Right renal pelvis (tissue), 4 donors: Measurements from ENCODE around the gene PLEKHG2. TPM values are rescaled to one million over a fixed set of nuclear protein-coding genes. Genes with fewer than 3 reads are reported as not detected.

Source experiments
- DNase-seq, 4 donors: peaks; one replicate each; pipeline ENCODE4 v3.0.0-alpha.2; 2013; ENCODE audit warnings: low read depth in 4 of 4, low spot score in 3 of 4, missing footprints in 1 of 4
- polyA plus RNA-seq, 4 donors: library from polyadenylated mRNA; unstranded; fragments of 120-200 nt; gene quantifications; one replicate each; pipeline ENCODE4 v1.2.1, GENCODE V29; 2013; ENCODE audit not compliant: insufficient read length in 4 of 4

The PLEKHG2 gene
- polyA plus RNA-seq, 4 donors = 62.9 to 89.6 (median 84.1) TPM

DNA sequence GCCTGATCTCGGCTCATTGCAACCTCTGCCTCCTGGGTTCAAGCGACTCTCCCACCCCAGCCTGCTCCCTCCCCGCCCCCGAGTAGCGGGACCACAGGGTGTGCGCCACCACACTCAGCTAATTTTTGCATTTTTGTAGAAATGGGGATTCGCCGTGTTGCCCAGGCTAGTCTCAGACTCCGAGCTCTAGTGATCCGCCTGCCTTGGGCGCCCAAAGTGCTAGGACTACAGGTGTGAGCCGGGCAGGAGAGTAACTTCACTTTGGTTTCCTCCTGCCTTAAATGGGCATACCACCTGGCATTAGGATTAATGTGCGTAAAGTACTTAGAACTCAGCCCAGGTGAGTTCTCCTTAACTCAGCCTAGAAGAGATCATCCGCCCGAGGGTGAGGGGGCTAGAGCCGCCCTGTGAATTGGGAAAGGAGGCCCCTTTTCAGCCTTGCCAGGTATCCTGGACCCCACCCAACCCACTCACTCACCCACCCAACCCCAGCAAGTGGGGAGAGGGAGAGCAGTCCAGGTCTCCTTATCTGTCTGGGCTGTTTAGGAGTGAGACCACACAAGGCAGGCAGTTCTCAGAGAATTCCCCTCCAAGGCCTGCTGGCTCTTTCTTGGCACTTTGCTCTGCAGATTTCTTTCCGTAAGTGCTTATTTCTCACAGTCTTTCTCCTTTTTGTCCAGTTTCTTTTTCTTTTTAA lies 7.1 kb upstream of the PLEKHG2 start:
- DNase-seq = no peak

DNA sequence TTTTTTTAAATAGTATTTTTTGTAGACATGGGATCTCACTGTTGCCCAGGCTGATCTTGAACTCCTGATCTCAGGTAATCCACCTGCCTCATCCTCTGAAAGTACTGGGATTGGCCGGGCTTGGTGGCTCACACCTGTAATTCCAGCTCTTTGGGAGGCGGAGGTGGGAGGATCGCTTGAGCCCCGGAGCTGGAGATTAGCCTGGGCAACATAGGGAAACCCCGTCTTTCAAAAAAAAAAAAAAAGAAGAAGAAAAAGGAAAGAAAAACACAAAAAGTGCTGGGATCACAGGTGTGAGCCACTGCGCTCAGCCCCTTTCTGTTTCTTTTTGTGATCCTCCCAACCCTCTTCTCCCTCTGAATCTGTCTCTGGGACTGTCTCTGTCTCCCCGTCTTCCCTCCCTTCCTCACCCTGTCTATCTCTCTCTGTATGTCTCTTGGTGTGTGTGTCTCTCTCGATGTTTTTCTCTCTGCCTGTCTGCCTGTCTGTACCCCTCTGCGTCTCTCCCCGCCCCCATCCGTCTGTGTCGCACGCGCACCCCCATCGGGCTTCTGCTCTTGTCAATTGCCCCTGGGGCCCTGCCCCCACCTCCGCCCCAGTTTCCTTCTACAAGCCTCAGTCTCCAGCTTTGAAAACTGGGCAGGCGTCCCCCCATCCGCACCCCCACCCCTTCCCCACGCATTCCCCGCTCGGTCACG lies 6.4 kb upstream of the PLEKHG2 start:
- no peak for DNase-seq

DNA sequence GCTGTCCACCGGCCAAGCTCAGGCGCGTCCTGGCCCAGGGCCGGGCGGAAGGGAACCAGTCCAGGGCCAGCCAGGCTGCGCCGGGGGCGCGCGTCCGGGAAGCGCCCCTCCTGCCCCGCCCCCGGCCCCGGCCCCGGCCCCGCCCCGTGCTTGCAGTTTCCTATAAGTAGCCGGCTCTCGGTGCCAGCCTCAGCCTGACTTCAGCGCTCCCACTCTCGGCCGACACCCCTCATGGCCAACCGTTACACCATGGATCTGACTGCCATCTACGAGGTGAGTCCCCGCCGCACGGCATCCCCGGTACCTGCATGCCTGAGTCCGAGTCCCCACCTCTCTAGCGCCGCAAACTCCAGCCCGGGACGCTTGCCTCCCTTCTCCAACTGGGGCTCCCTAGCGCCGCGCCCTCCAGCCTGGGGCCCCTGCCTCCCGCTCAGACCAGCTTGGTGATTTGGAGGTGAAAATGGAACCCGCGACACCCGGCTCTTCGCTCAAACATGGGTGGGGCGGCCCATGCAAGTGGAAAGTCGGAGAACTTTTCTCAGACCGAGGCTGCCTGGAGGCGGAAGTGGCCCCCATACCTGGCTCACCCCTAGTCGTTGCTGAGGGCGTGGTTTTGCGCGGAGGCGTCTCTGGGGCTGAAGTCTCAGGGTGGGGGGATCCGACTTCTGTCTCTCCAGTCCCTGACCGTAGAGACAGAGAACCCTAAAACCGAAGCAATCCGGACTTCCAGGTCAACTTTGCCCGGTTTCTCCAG lies 5.6 kb upstream of the PLEKHG2 start, which contains the start of gene ZFP36:
Gene ZFP36, plus strand, starts transcription at position 192 of the 754 bp plus-strand sequence. Its CDS starts 58 bp downstream, at position 250.
- DNase-seq = peak in 1 of 4 donors; percentile 56

- DNase-seq = no peak
Observed at GRCh38 chr19:39407410-39407659, 5.1 kb upstream of the PLEKHG2 start.

GRCh38 chr19:39407660-39408391 lies 4.6 kb upstream of the PLEKHG2 start:
- no peak for DNase-seq

DNA sequence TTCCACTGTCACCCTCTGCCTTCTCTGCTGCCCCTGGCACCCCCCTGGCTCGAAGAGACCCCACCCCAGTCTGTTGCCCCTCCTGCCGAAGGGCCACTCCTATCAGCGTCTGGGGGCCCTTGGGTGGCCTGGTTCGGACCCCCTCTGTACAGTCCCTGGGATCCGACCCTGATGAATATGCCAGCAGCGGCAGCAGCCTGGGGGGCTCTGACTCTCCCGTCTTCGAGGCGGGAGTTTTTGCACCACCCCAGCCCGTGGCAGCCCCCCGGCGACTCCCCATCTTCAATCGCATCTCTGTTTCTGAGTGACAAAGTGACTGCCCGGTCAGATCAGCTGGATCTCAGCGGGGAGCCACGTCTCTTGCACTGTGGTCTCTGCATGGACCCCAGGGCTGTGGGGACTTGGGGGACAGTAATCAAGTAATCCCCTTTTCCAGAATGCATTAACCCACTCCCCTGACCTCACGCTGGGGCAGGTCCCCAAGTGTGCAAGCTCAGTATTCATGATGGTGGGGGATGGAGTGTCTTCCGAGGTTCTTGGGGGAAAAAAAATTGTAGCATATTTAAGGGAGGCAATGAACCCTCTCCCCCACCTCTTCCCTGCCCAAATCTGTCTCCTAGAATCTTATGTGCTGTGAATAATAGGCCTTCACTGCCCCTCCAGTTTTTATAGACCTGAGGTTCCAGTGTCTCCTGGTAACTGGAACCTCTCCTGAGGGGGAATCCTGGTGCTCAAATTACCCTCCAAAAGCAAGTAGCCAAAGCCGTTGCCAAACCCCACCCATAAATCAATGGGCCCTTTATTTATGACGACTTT lies 3.9 kb upstream of the PLEKHG2 start:
- no peak for DNase-seq

GRCh38 chr19:39409208-39410016 lies 3.1 kb upstream of the PLEKHG2 start:
- peak in 1 of 4 donors; percentile 52 for DNase-seq

- no peak for DNase-seq
Observed at GRCh38 chr19:39410017-39410830, 2.2 kb upstream of the PLEKHG2 start.

GRCh38 chr19:39410831-39411080 lies 1.7 kb upstream of the PLEKHG2 start:
- no peak for DNase-seq

GRCh38 chr19:39411081-39411831 lies 1.2 kb upstream of the PLEKHG2 start:
- DNase-seq = no peak

GRCh38 chr19:39411832-39412099 lies 703 bp upstream of the PLEKHG2 start:
- DNase-seq = peak in 3 of 4 donors; percentile 73 to 82 (median 81)

- DNase-seq = peak in 1 of 4 donors; percentile 57
Observed at GRCh38 chr19:39412867-39413271, 400 bp downstream of the PLEKHG2 start.

- peak in 1 of 4 donors; percentile 59 for DNase-seq
Observed at GRCh38 chr19:39413272-39413910, 922 bp downstream of the PLEKHG2 start.

GRCh38 chr19:39413911-39414608 lies 1.6 kb downstream of the PLEKHG2 start:
- DNase-seq = no peak

DNA sequence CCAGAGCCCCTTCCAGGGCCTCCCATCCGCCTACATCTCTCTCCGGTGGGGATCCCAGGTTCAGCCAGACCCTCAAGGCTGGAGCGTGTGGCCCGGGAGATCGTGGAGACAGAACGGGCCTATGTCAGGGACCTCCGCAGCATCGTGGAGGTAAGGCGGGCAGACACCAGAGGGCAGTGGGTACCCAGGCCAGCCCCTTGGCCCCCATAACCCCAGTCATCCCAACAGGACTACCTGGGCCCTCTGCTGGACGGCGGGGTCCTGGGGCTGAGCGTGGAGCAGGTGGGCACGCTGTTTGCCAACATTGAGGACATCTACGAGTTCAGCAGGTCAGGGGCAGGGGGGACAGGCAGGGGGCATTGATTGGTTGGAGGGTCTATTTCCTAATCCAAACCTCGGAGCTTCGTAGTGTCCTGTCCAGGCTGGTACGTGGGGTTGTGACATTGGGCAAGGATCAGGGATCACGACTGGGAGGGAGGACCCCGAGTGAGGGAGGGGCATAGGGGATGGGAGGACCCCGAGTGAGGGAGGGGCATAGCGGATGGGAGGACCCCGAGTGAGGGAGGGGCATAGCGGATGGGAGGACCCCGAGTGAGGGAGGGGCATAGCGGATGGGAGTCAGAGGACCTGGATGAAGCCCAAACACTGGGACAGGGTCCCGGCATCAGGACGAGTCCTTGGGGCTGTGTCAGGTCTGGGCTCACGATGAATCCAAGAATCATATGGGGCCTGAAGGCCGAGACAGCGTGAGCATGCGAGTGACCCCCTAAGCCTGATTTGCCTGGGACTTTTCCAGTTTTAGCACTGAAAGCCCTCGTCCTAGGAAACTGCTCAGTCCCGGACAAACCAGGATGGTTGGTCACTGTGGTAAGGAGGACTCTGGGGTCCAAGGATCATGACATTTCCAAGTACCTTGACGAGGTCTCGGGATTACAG lies 2.9 kb downstream of the PLEKHG2 start:
- no peak for DNase-seq
